ENCODE measurements around the gene TNPO2. TPM values are rescaled to one million over a fixed set of nuclear protein-coding genes. Genes with fewer than 3 reads are reported as not detected.
"Not testable (repeated sequence)": the region's sequence is repeated elsewhere in the genome, so short reads cannot be mapped to it uniquely, and the experiment has no call there.

TNPO2 gene
- total RNA-seq, 1 donor from 2014 or later, result 42.7 TPM

DNA sequence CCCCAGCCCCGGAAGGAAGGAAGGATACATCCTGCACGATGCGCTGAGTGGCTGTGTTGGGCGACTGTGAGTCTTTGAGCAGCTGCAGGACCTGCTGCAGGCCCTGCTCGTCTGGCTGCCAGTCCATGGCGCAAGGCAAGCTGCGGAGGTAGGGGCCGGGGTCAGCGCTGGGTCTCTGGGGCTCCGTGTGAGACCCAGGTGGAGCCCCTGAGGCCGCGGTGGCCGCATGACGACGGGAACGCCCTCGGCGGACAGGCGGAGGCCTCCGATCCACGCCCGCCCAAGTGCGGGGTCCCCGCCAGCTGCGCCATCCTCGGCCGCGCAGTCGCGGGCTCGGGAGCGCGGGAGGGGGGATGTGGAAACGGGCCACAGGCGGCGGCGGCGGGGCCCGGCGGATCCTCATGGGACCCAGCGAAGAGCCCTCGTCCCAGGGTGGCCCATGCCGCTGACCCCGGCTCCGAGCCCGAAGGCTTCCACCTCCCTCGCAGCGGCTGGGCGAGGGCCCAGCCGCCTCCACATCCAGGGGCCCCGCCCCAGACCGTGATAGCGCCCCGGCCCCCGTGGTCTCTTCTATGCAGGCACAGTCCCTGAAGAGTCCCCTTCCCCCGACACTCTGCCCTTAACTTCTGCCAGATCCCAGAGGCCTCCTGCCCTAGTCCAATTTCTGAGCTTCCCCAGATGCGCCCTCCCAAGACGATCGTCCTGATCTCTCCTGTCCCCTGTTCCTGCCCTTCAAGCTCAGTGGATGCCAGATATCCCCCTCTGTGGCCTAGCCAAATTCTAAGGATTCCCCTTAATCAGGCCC lies 2.7 kb downstream of the TNPO2 start:
- H3K27ac ChIP-seq, result peak overlapping the region; percentile 87
- peak in 1 of 2 donors; percentile 3 for ATAC-seq

DNA sequence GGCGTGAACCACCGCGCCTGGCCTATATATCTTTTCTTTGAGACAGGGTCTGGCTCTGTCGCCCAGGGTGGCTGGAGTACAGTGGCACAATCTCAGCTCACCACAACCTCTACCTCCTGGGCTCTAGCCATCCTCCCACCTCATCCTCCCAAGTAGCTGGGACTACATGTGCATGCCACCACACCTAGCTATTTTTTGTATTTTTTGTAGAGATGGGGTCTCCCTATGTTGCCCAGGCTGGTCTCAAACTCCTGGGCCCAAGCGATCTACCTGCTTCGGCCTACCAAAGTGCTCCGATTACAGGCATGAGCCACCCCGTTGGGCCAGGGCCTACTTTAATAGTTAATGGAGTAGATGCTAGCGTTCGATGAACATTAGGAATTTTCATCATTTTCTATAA lies 3.4 kb downstream of the TNPO2 start:
- ATAC-seq (no peak), DNase-seq (no peak)
- no peaks in the 10 kb centered on the region for H3K27me3 ChIP-seq (ENCODE audit: low read depth)
- peaks cover 32% of the 10 kb centered on the region for H3K4me1 ChIP-seq
- TF ChIP-seq, protein P1, sequence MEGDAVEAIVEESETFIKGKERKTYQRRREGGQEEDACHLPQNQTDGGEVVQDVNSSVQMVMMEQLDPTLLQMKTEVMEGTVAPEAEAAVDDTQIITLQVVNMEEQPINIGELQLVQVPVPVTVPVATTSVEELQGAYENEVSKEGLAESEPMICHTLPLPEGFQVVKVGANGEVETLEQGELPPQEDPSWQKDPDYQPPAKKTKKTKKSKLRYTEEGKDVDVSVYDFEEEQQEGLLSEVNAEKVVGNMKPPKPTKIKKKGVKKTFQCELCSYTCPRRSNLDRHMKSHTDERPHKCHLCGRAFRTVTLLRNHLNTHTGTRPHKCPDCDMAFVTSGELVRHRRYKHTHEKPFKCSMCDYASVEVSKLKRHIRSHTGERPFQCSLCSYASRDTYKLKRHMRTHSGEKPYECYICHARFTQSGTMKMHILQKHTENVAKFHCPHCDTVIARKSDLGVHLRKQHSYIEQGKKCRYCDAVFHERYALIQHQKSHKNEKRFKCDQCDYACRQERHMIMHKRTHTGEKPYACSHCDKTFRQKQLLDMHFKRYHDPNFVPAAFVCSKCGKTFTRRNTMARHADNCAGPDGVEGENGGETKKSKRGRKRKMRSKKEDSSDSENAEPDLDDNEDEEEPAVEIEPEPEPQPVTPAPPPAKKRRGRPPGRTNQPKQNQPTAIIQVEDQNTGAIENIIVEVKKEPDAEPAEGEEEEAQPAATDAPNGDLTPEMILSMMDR (IDR thresholded peaks at IDR 0.05), result no peak
- peak overlapping the region; percentile 31 for H3K27ac ChIP-seq
- intact Hi-C loops (cut with DNase I), result no loop called here
- peaks cover 39% of the 10 kb centered on the region for H3K36me3 ChIP-seq
- H3K4me3 ChIP-seq, result peak overlapping the region; percentile 66
- no peaks in the 10 kb centered on the region for H3K9me3 ChIP-seq

More for the DNA sequence above, 2.7 kb downstream of the TNPO2 start:
- TF ChIP-seq, protein P1 (IDR thresholded peaks at IDR 0.05), result no peak
- Histone ChIP-seq H3K36me3 (peaks cover 32% of the 10 kb centered on the region), H3K4me1 (peaks cover 32% of the 10 kb centered on the region), H3K27me3 (ENCODE audit: low read depth) (no peaks in the 10 kb centered on the region), H3K9me3 (no peaks in the 10 kb centered on the region), H3K4me3 (peak overlapping the region; percentile 66)
- DNase-seq, result no peak
- intact Hi-C loops (cut with DNase I), result no loop called here

- DNase-seq (no peak), ATAC-seq (no peak)
- TF ChIP-seq, protein P1 (IDR thresholded peaks at IDR 0.05), result no peak
- H3K36me3 ChIP-seq, result peaks cover 78% of the 10 kb centered on the region
- no peaks in the 10 kb centered on the region for H3K9me3 ChIP-seq
- H3K4me3 ChIP-seq, result no peak overlapping the region
- no peak overlapping the region for H3K27ac ChIP-seq
- no peaks in the 10 kb centered on the region for H3K27me3 ChIP-seq (ENCODE audit: low read depth)
- peaks cover 12% of the 10 kb centered on the region for H3K4me1 ChIP-seq
- intact Hi-C loops (cut with DNase I), result no loop called here
These were observed 7.8 kb downstream of the TNPO2 start for GRCh38 chr19:12715929-12716328.

DNA sequence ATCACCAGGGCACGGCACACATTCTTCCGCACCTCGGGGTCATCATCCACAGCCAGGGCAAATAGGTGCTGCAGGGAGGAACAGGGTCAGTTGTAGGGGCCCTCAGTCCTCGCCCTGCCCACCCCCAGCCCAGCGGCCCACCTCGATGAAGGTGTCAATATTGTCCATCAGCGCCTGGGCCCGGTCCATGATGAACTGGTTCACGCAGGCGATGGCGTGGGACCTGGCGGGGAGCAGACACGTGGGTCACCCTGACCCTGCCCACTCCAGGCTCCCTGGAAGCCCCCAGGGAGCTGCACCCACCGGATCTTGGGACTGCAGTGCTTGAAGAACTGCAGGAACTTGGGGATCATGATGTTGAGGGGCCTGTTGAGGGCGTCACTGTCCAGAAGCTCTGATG lies 8.6 kb downstream of the TNPO2 start:
- Histone ChIP-seq H3K36me3 (peaks cover 86% of the 10 kb centered on the region), H3K4me1 (peaks cover 3% of the 10 kb centered on the region), H3K27ac (no peak overlapping the region), H3K27me3 (ENCODE audit: low read depth) (no peaks in the 10 kb centered on the region), H3K9me3 (no peaks in the 10 kb centered on the region), H3K4me3 (no peak overlapping the region)
- peak in 1 of 2 donors; percentile 13 for ATAC-seq
- DNase-seq, result no peak
- TF ChIP-seq, protein P1 (IDR thresholded peaks at IDR 0.05), result no peak
- intact Hi-C loops (cut with DNase I), result no loop called here

- H3K27me3 ChIP-seq (ENCODE audit: low read depth); H3K27ac ChIP-seq; ATAC-seq; DNase-seq; H3K4me3 ChIP-seq; intact Hi-C loops (cut with DNase I); H3K4me1 ChIP-seq; H3K9me3 ChIP-seq: not testable (repeated sequence)
- peaks cover 95% of the 10 kb centered on the region for H3K36me3 ChIP-seq
These were observed 10.4 kb downstream of the TNPO2 start for GRCh38 chr19:12713304-12713703.

- DNase-seq; H3K4me1 ChIP-seq; H3K27me3 ChIP-seq (ENCODE audit: low read depth); intact Hi-C loops (cut with DNase I); H3K27ac ChIP-seq; H3K9me3 ChIP-seq; H3K4me3 ChIP-seq; ATAC-seq: not testable (repeated sequence)
- TF ChIP-seq, protein P1 (IDR thresholded peaks at IDR 0.05), result peak; percentile 28
- peaks cover 95% of the 10 kb centered on the region for H3K36me3 ChIP-seq
These were observed 11.7 kb downstream of the TNPO2 start for GRCh38 chr19:12712077-12712476.

Data from lower lobe of right lung (tissue), 2 donors.